Liver (tissue), 3 donors: ENCODE results near the gene PPL.

Experiments
- ATF3 ChIP-seq: IDR thresholded peaks from 2 replicates; pipeline ENCODE4 v1.6.1; 2016; ENCODE audit warnings: antibody characterized with exemption
- FOXA1 ChIP-seq: IDR thresholded peaks from 2 replicates; pipeline ENCODE4 v1.6.1; 2016; ENCODE audit warnings: antibody characterized with exemption
- GABPA ChIP-seq, 2 donors: IDR thresholded peaks in 1 of 2; conservative IDR thresholded peaks in 1 of 2; 2 replicates each; pipeline ENCODE4 v1.6.1; 2016; ENCODE audit warnings: antibody characterized with exemption in 2 of 2, mild to moderate bottlenecking in 1 of 2, moderate library complexity in 1 of 2
- JUND ChIP-seq, 2 donors: IDR thresholded peaks; 2 replicates each; pipeline ENCODE4 v1.6.1; 2016; ENCODE audit warnings: antibody characterized with exemption in 2 of 2
- NR2F2 ChIP-seq: IDR thresholded peaks from 2 replicates; pipeline ENCODE4 v1.6.1; 2016; ENCODE audit warnings: antibody characterized with exemption
- RAD21 ChIP-seq, 2 donors: IDR thresholded peaks; 2 replicates each; pipeline ENCODE4 v1.6.1; 2016; ENCODE audit warnings: antibody characterized with exemption in 2 of 2, mild to moderate bottlenecking in 2 of 2
- SP1 ChIP-seq: IDR thresholded peaks from 2 replicates; pipeline ENCODE4 v1.6.1; 2018; ENCODE audit warnings: antibody characterized with exemption, mild to moderate bottlenecking
- TAF1 ChIP-seq: conservative IDR thresholded peaks from 2 replicates; pipeline ENCODE4 v1.6.1; 2016; ENCODE audit warnings: antibody characterized with exemption, mild to moderate bottlenecking
- YY1 ChIP-seq: IDR thresholded peaks from 2 replicates; pipeline ENCODE4 v1.6.1; 2016; ENCODE audit warnings: antibody characterized with exemption, mild to moderate bottlenecking
- TF ChIP-seq, protein P1 (sequence below): fragments of 150-350 bp; IDR thresholded peaks from 2 replicates; pipeline ENCODE4 v1.5.1; 2017; ENCODE audit warnings: improper control_type of control experiment, low read depth, low read length; ENCODE audit not compliant: missing input control
- TF ChIP-seq, protein P2 (sequence below): IDR thresholded peaks from 2 replicates; pipeline ENCODE4 v1.6.1; 2016; ENCODE audit warnings: antibody characterized with exemption
- TF ChIP-seq, protein P3 (sequence below): IDR thresholded peaks from 2 replicates; pipeline ENCODE4 v1.6.1; 2016; ENCODE audit warnings: antibody characterized with exemption
- TF ChIP-seq, protein P4 (sequence below): IDR thresholded peaks from 2 replicates; pipeline ENCODE4 v1.6.1; 2016; ENCODE audit warnings: antibody characterized with exemption, mild to moderate bottlenecking
- donor health status: healthy.
- donor health status: healthy.

DNA sequence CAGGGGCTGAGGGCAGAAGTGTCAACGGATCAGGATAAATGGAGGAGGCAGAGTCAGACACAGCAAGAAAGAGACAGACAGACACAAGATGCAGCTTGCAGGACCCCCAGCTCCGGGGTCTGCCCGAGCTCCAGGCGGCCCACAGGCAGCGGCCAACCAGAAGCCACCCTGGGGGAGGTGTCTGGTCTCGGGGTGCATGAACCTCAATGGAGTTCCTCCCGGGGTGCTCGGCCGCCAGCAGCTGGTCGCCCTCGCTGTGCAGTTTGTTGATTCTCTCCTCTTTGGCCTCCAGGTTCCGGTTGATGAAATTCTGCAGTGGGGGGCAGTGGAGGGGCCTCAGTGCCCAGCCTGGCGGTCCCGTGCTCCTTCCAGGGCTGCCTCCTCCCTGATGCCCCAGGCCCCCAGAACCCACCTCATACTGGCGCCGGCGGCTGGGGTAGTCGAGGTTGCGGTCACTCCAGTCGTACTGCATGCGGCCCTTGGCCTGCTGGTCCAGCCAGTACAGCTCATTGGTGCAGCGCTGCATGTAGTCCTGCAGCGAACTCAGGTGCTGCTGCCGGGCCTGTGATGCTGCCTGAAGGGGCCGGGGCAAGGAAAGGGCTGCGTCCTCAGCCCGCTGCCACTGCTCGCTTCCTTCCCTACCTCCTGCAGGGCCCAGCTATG is 38.0 kb downstream of the PPL start:
- TF ChIP-seq, protein P1, sequence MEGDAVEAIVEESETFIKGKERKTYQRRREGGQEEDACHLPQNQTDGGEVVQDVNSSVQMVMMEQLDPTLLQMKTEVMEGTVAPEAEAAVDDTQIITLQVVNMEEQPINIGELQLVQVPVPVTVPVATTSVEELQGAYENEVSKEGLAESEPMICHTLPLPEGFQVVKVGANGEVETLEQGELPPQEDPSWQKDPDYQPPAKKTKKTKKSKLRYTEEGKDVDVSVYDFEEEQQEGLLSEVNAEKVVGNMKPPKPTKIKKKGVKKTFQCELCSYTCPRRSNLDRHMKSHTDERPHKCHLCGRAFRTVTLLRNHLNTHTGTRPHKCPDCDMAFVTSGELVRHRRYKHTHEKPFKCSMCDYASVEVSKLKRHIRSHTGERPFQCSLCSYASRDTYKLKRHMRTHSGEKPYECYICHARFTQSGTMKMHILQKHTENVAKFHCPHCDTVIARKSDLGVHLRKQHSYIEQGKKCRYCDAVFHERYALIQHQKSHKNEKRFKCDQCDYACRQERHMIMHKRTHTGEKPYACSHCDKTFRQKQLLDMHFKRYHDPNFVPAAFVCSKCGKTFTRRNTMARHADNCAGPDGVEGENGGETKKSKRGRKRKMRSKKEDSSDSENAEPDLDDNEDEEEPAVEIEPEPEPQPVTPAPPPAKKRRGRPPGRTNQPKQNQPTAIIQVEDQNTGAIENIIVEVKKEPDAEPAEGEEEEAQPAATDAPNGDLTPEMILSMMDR = no peak
- TF ChIP-seq, protein P2, sequence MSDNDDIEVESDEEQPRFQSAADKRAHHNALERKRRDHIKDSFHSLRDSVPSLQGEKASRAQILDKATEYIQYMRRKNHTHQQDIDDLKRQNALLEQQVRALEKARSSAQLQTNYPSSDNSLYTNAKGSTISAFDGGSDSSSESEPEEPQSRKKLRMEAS = no peak
- TF ChIP-seq YY1 (no peak), FOXA1 (no peak), SP1 (no peak), TAF1 (no peak), GABPA (IDR thresholded peaks at IDR 0.05 in 1 of 2, conservative IDR thresholded peaks at IDR 0.05 in 1 of 2) (no peak), NR2F2 (no peak), ATF3 (no peak), RAD21 (IDR thresholded peaks at IDR 0.05) (no peak), JUND (IDR thresholded peaks at IDR 0.05) (no peak)
- TF ChIP-seq, protein P3, sequence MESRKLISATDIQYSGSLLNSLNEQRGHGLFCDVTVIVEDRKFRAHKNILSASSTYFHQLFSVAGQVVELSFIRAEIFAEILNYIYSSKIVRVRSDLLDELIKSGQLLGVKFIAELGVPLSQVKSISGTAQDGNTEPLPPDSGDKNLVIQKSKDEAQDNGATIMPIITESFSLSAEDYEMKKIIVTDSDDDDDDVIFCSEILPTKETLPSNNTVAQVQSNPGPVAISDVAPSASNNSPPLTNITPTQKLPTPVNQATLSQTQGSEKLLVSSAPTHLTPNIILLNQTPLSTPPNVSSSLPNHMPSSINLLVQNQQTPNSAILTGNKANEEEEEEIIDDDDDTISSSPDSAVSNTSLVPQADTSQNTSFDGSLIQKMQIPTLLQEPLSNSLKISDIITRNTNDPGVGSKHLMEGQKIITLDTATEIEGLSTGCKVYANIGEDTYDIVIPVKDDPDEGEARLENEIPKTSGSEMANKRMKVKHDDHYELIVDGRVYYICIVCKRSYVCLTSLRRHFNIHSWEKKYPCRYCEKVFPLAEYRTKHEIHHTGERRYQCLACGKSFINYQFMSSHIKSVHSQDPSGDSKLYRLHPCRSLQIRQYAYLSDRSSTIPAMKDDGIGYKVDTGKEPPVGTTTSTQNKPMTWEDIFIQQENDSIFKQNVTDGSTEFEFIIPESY = no peak
- TF ChIP-seq, protein P4, sequence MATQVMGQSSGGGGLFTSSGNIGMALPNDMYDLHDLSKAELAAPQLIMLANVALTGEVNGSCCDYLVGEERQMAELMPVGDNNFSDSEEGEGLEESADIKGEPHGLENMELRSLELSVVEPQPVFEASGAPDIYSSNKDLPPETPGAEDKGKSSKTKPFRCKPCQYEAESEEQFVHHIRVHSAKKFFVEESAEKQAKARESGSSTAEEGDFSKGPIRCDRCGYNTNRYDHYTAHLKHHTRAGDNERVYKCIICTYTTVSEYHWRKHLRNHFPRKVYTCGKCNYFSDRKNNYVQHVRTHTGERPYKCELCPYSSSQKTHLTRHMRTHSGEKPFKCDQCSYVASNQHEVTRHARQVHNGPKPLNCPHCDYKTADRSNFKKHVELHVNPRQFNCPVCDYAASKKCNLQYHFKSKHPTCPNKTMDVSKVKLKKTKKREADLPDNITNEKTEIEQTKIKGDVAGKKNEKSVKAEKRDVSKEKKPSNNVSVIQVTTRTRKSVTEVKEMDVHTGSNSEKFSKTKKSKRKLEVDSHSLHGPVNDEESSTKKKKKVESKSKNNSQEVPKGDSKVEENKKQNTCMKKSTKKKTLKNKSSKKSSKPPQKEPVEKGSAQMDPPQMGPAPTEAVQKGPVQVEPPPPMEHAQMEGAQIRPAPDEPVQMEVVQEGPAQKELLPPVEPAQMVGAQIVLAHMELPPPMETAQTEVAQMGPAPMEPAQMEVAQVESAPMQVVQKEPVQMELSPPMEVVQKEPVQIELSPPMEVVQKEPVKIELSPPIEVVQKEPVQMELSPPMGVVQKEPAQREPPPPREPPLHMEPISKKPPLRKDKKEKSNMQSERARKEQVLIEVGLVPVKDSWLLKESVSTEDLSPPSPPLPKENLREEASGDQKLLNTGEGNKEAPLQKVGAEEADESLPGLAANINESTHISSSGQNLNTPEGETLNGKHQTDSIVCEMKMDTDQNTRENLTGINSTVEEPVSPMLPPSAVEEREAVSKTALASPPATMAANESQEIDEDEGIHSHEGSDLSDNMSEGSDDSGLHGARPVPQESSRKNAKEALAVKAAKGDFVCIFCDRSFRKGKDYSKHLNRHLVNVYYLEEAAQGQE = no peak
